Duodenal mucosa (tissue), 2 donors: Measurements from ENCODE around the gene SCARB1.

Experiments
- H3K27ac ChIP-seq: one replicate; pipeline ENCODE4 v1.7.0; 2013; ENCODE audit warnings: low read depth, low read length
- H3K27me3 ChIP-seq, 2 donors: one replicate each; pipeline ENCODE4 v1.7.0; 2013; ENCODE audit warnings: low read length in 2 of 2, control low read depth in 1 of 2; ENCODE audit not compliant: insufficient read depth in 2 of 2, control insufficient read depth in 1 of 2
- H3K36me3 ChIP-seq, 2 donors: one replicate each; pipeline ENCODE4 v1.7.0; 2013; ENCODE audit warnings: low read length in 2 of 2, control low read depth in 1 of 2; ENCODE audit not compliant: insufficient read depth in 2 of 2, control insufficient read depth in 1 of 2
- H3K4me1 ChIP-seq, 2 donors: one replicate each; pipeline ENCODE4 v1.7.0; 2013; ENCODE audit warnings: low read length in 2 of 2, control low read depth in 1 of 2; ENCODE audit not compliant: insufficient read depth in 2 of 2, control insufficient read depth in 1 of 2
- H3K4me3 ChIP-seq, 2 donors: one replicate each; pipeline ENCODE4 v1.7.0; 2013; ENCODE audit warnings: low read length in 2 of 2, low read depth in 1 of 2
- H3K9ac ChIP-seq, 2 donors: one replicate each; pipeline ENCODE4 v1.7.0; 2013; ENCODE audit warnings: low read length in 2 of 2, low read depth in 1 of 2
- H3K9me3 ChIP-seq, 2 donors: one replicate each; pipeline ENCODE4 v1.7.0; 2013; ENCODE audit warnings: low read length in 2 of 2, control low read depth in 1 of 2; ENCODE audit not compliant: control insufficient read depth in 1 of 2

The SCARB1 gene

GRCh38 chr12:124740691-124741137 is 123.0 kb downstream of the SCARB1 start:
- no peak overlapping the region for H3K27ac ChIP-seq

GRCh38 chr12:124739953-124740561 is 123.6 kb downstream of the SCARB1 start:
- H3K9ac ChIP-seq, result no peak overlapping the region
- no peak overlapping the region for H3K4me3 ChIP-seq
- H3K27ac ChIP-seq, result no peak overlapping the region
- H3K27me3 ChIP-seq, result peaks cover 0 to 2% of the 10 kb centered on the region in 2 donors
- peaks cover 0 to 3% of the 10 kb centered on the region in 2 donors for H3K9me3 ChIP-seq
- no peaks in the 10 kb centered on the region for H3K36me3 ChIP-seq
- peaks cover 0 to 3% of the 10 kb centered on the region in 2 donors for H3K4me1 ChIP-seq

More at GRCh38 chr12:124740691-124741137, 123.0 kb downstream of the SCARB1 start:
- no peak overlapping the region for H3K4me3 ChIP-seq
- no peaks in the 10 kb centered on the region for H3K36me3 ChIP-seq
- H3K9me3 ChIP-seq, result peaks cover 0 to 3% of the 10 kb centered on the region in 2 donors
- H3K27me3 ChIP-seq, result peaks cover 0 to 2% of the 10 kb centered on the region in 2 donors
- H3K9ac ChIP-seq, result no peak overlapping the region
- peaks cover 0 to 6% of the 10 kb centered on the region in 2 donors for H3K4me1 ChIP-seq

GRCh38 chr12:124738636-124739467 is 124.8 kb downstream of the SCARB1 start:
- Histone ChIP-seq H3K4me1 (peaks cover 0 to 3% of the 10 kb centered on the region in 2 donors), H3K27ac (no peak overlapping the region), H3K27me3 (peaks cover 0 to 2% of the 10 kb centered on the region in 2 donors), H3K36me3 (no peaks in the 10 kb centered on the region), H3K4me3 (no peak overlapping the region), H3K9me3 (peaks cover 0 to 3% of the 10 kb centered on the region in 2 donors), H3K9ac (no peak overlapping the region)

DNA sequence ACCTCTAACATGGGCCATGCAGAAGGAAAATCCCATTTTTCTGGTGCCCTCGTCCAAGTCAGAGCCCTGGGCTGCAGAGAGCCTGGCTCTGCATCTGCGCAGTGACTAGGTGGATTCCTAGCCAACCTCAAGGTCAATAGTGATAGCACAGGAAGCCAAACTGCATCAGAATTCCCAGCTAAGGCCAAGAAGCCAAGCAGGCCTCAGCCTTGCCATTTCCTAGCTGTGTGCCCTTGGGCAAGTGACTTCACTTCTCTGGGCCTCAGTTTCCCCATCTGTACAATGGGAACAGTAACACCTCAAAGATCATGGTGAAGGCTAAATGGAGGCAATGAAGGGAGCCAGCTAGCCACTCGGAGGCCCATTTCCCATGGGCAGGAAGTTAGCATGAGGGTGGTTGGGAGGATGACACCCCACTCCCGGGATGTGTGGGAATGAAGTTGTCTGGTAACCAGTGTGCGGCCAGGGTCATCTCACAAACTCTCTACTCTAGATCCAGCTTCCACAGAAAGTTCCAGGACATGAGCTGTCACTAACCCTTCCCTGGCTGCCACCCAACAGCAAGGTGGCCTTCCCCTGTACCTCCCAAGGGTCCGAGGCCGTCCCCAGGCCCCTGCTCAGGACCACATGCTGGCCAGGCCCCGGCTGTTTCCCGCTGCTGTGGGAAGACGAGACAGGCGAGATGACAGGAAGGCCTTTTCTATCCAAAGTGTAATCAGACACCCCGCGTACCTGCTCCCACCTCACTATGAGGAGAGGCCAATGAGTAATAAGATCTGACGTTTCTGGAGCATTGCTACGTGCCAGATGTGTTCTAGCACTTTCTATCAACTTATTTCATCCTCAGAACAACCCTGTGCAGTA is 125.7 kb downstream of the SCARB1 start:
- no peaks in the 10 kb centered on the region for H3K36me3 ChIP-seq
- peaks cover 0 to 3% of the 10 kb centered on the region in 2 donors for H3K9me3 ChIP-seq
- H3K27me3 ChIP-seq, result peaks cover 0 to 2% of the 10 kb centered on the region in 2 donors
- H3K4me1 ChIP-seq, result peaks cover 0 to 3% of the 10 kb centered on the region in 2 donors
- H3K27ac ChIP-seq, result no peak overlapping the region
- H3K9ac ChIP-seq, result no peak overlapping the region
- no peak overlapping the region for H3K4me3 ChIP-seq

- Histone ChIP-seq H3K9me3 (peaks cover 0 to 3% of the 10 kb centered on the region in 2 donors), H3K9ac (no peak overlapping the region), H3K4me3 (no peak overlapping the region), H3K27me3 (peaks cover 0 to 2% of the 10 kb centered on the region in 2 donors), H3K27ac (no peak overlapping the region), H3K4me1 (peaks cover 0 to 3% of the 10 kb centered on the region in 2 donors), H3K36me3 (no peaks in the 10 kb centered on the region)
These were observed 126.6 kb downstream of the SCARB1 start for GRCh38 chr12:124737040-124737419.

DNA sequence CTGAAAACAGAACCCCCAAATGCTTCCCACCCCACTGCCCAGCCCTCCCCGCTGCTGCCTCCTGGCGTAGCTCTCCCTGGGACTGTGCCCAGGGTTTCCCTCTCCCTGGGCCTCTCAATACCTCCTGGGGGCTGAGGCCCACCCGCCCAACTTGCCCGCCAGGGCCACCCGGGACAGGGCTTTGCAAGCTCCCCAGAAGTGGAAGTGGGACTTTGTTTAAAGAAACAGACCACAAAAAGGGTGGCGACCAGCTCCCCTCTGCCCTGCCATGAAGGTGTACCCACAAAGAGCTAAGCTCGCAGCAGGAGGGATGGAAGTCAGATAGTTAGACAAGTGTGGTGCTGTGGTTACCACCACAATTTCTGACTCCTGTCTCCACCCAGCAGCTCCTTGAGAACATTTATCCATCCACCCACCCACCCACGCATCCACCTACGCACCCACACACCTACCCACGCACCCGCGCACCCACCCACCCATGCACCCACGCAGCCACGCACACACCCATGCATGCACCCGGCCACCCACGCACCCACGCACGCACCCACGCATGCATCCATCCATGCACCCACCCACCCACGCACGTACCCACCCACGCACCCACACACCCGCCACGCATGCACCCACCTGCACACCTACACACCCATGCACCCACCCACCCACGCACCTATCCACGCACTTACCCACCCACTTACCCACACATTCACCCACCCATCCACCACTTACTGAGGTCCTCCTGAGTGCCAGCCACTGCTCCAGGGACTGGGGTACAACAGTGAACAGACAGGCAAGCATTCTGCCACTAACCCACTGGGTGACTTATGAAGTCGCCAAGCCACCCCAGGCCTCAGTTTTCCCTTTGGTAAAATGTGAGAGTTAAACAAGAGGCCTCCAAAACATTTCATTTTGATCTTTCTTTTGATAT is 127.3 kb downstream of the SCARB1 start:
- H3K9ac ChIP-seq, result no peak overlapping the region
- no peak overlapping the region for H3K4me3 ChIP-seq
- no peak overlapping the region for H3K27ac ChIP-seq

DNA sequence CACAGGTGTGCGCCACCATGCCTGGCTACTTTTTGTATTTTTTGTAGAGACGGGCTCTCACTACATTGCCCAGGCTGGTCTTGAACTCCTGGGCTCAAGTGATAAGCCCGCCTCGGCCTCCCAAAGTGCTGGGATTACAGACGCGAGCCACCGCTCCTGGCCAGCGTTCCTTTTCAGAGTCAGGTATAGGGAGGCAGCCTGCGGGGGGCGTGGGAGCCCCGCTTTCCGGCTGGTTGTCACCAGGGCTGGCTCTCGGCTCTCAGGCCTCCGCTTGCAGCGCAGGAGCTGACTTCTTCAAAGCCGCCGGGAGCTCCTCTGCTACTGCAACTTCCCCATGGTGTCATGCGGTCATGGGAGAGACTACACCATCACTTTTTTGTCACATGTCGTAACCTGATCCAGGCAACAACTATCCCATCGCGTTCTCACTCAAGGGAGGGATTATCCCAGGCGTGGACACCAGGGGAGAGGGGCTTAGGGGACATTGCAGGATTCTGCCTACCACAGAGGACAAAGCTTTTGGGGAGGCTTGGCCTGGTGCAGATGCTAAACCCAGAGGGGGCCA is 129.4 kb downstream of the SCARB1 start:
- H3K9me3 ChIP-seq, result no peaks in the 10 kb centered on the region
- no peaks in the 10 kb centered on the region for H3K4me1 ChIP-seq
- H3K27me3 ChIP-seq, result no peaks in the 10 kb centered on the region
- H3K27ac ChIP-seq, result no peak overlapping the region
- H3K36me3 ChIP-seq, result no peaks in the 10 kb centered on the region
- H3K9ac ChIP-seq, result no peak overlapping the region
- no peak overlapping the region for H3K4me3 ChIP-seq

More for the DNA sequence above, 127.3 kb downstream of the SCARB1 start:
- Histone ChIP-seq H3K9me3 (peaks cover 0 to 3% of the 10 kb centered on the region in 2 donors), H3K4me1 (peaks cover 0 to 3% of the 10 kb centered on the region in 2 donors), H3K36me3 (no peaks in the 10 kb centered on the region), H3K27me3 (peaks cover 0 to 2% of the 10 kb centered on the region in 2 donors)

DNA sequence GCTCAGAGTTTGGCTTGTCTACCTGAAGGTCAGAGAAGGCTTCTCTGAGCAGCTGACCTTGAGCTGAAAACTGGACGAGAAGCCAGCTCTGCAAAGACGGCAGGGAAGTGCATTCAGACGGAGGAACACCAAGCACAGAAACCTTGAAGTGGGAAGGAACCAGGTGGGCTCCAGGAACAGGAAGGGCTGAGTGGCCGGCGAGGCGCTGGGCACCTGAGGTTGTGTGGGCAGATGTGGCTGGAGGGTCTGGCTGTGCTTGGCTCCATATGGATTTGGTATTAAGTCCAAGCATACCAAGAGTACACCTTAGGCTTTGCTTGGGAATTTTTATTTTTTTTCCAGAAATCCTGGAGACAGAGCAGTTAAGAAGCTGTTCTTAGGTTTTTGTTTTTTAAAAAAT is 130.6 kb downstream of the SCARB1 start:
- Histone ChIP-seq H3K9me3 (no peaks in the 10 kb centered on the region), H3K4me3 (no peak overlapping the region), H3K9ac (no peak overlapping the region), H3K4me1 (no peaks in the 10 kb centered on the region), H3K36me3 (no peaks in the 10 kb centered on the region), H3K27ac (no peak overlapping the region), H3K27me3 (no peaks in the 10 kb centered on the region)
